ENCODE results near the gene CDC14A.

- TF ChIP-seq JUND (IDR thresholded peaks at IDR 0.05; ENCODE audit: low read length) (no peak), EZH2 (IDR thresholded peaks at IDR 0.05; ENCODE audit: low read depth, low read length, severe bottlenecking) (no peak), CTCF (IDR thresholded peaks at IDR 0.05; ENCODE audit: control extremely low read depth in 1 of 3, insufficient read depth in 1 of 3, low read depth in 1 of 3, low read length in 3 of 3) (no peak), MAX (IDR thresholded peaks at IDR 0.05) (no peak), POLR2A (IDR thresholded peaks at IDR 0.05; ENCODE audit: control extremely low read depth in 1 of 2, low read depth in 2 of 2, low read length in 2 of 2) (no peak), ASH2L (IDR thresholded peaks at IDR 0.05; ENCODE audit: low read length) (no peak), CHD1 (IDR thresholded peaks at IDR 0.05; ENCODE audit: low read depth, low read length) (no peak)
These were observed 158.8 kb downstream of the CDC14A start for GRCh38 chr1:100511058-100511457.

Data from H1 (cell line).